NCI-H2029 (cell line): ENCODE data around the gene CMC4.

ENCODE experiments used
- DNase-seq: peaks from one replicate; lab custom pipeline; 2025; lab: John Stamatoyannopoulos, UW

CMC4 gene

GRCh38 chrX:155053656-155054055 lies 17.3 kb downstream of the CMC4 start:
- no peak for DNase-seq

- DNase-seq = no peak
These were observed 18.0 kb downstream of the CMC4 start for GRCh38 chrX:155052738-155053498.

- no peak for DNase-seq
These were observed 21.8 kb downstream of the CMC4 start for GRCh38 chrX:155048977-155049619.

GRCh38 chrX:155046811-155047528 lies 24.0 kb downstream of the CMC4 start:
- DNase-seq = no peak

- DNase-seq = no peak
These were observed 24.7 kb downstream of the CMC4 start for GRCh38 chrX:155046129-155046810.

- no peak for DNase-seq
These were observed 35.2 kb downstream of the CMC4 start for GRCh38 chrX:155035688-155036087.

- DNase-seq = no peak
These were observed 39.3 kb downstream of the CMC4 start for GRCh38 chrX:155031657-155032056.

- DNase-seq = no peak
These were observed 42.1 kb downstream of the CMC4 start for GRCh38 chrX:155028877-155029291.

- DNase-seq = no peak
These were observed 42.8 kb downstream of the CMC4 start for GRCh38 chrX:155028129-155028528.

- no peak for DNase-seq
These were observed 43.3 kb downstream of the CMC4 start for GRCh38 chrX:155027509-155028066.

- peak; percentile 91 for DNase-seq
These were observed 44.0 kb downstream of the CMC4 start, which contains the start of gene FUNDC2 for GRCh38 chrX:155026727-155027508. TSS of gene FUNDC2 (plus strand) at chrX:155026844. CDS start at chrX:155026939, 95 bp downstream.

GRCh38 chrX:155026420-155026726 lies 44.6 kb downstream of the CMC4 start:
- DNase-seq = no peak

- no peak for DNase-seq
These were observed 46.8 kb downstream of the CMC4 start for GRCh38 chrX:155023907-155024833.

- no peak for DNase-seq
These were observed 48.4 kb downstream of the CMC4 start, which contains the start of gene F8 for GRCh38 chrX:155022585-155022984. TSS of gene F8 (minus strand) at chrX:155022723. CDS start at chrX:155022552, 171 bp downstream.

- DNase-seq = no peak
These were observed 50.3 kb downstream of the CMC4 start for GRCh38 chrX:155020591-155020990.
